Esophagus muscularis mucosa (tissue), 4 donors: ENCODE data around the gene SMIM7. TPM values are rescaled to one million over a fixed set of nuclear protein-coding genes. Genes with fewer than 3 reads are reported as not detected.

Source experiments
- DNase-seq: peaks from one replicate; pipeline ENCODE4 v3.0.0-alpha.2; 2017; ENCODE audit errors: extremely low spot score
- H3K27ac ChIP-seq, 4 donors: fragments of 200-600 bp; sonication (generic); replicated peaks in 1 of 4; 1 replicate in 3 of 4; 2 replicates in 1 of 4; pipeline ENCODE4 v1.5.1; 2016 to 2019; ENCODE audit warnings: mild to moderate bottlenecking in 1 of 4
- H3K27me3 ChIP-seq, 4 donors: fragments of 200-600 bp; sonication (generic); one replicate each; pipeline versions ENCODE4 v1.5.1 to v1.6.0; 2016 to 2019
- H3K36me3 ChIP-seq, 4 donors: fragments of 200-600 bp; sonication (generic); one replicate each; pipeline ENCODE4 v1.5.1; 2016 to 2019
- H3K4me1 ChIP-seq, 4 donors: fragments of 200-600 bp; sonication (generic); one replicate each; pipeline ENCODE4 v1.5.1; 2016 to 2019
- H3K4me3 ChIP-seq, 4 donors: fragments of 200-600 bp; sonication (generic); 1 replicate in 2 of 4; 2 replicates in 2 of 4; pipeline ENCODE4 v1.5.1; 2016 to 2019; ENCODE audit warnings: mild to moderate bottlenecking in 4 of 4, moderate library complexity in 1 of 4
- H3K9me3 ChIP-seq, 4 donors: fragments of 200-600 bp; sonication (generic); 1 replicate in 3 of 4; 2 replicates in 1 of 4; pipeline ENCODE4 v1.5.1; 2016 to 2019
- EP300 ChIP-seq: sonication (generic); formaldehyde crosslinking; IDR thresholded peaks from one replicate; pipeline ENCODE4 v1.6.1; 2017; ENCODE audit warnings: antibody characterized with exemption
- POLR2A ChIP-seq: fragments of 450-650 bp; IDR thresholded peaks from one replicate; pipeline ENCODE4 v1.6.1; 2017; ENCODE audit warnings: antibody characterized with exemption, moderate library complexity, mild to moderate bottlenecking, low read depth
- POLR2AphosphoS5 ChIP-seq, 2 donors: sonication (generic); formaldehyde crosslinking; IDR thresholded peaks; one replicate each; pipeline ENCODE4 v1.6.1; 2017; ENCODE audit warnings: antibody characterized with exemption in 2 of 2
- WGBS: methylation state at CpG from one replicate; pipeline ENCODE4 v1.1.5; 2018; 5-methylcytosine and 5-hydroxymethylcytosine counted together
- intact Hi-C: fragments of 100-400 bp; cut with DNase I; formaldehyde crosslinking; loops from one replicate; pipeline ENCODE4 v1.15.1; 2023
- total RNA-seq, 4 donors: library from RNA; depleted of rRNA; stranded (reverse); fragments of >200 nt; gene quantifications; one replicate each; pipeline versions ENCODE4 v1.1.0 to v1.2.1, GENCODE V29; 2016
- TF ChIP-seq, protein P1 (sequence below), 3 experiments: fragments of 200-600 bp in 2 of 3; fragments of 450-650 bp in 1 of 3; sonication (generic) in 2 of 3; IDR thresholded peaks; one replicate each; pipeline ENCODE4 v1.5.1; 2017 to 2019; ENCODE audit warnings: antibody characterized with exemption in 3 of 3, mild to moderate bottlenecking in 2 of 3, moderate library complexity in 1 of 3

The SMIM7 gene
- total RNA-seq, 4 donors from 2014 or later, result 58.5 to 85.0 (median 69.8) TPM

DNA sequence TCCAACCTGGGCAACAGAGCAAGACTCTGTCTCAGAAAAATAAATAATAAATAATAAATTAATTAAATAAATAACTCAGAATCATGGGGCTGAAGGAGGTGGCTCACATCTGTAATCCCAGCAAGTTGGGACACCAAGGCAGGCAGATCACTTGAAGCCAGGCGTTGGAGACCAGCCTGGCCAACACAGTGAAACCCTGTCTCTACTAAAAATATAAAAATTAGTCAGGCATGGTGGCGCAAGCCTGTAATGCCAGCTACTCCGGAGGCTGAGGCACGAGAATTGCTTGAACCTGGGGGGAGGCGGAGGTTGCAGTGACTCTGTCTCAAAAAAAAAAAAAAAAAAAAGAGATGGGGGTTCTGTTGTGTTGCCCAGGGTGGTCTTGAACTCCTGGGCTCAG lies 8.2 kb upstream of the SMIM7 start:
- TF ChIP-seq POLR2AphosphoS5 (IDR thresholded peaks at IDR 0.05), result no peak
- TF ChIP-seq EP300, result no peak
- no peak for TF ChIP-seq POLR2A
- DNase-seq, result no peak
- Histone ChIP-seq H3K27ac (no peak overlapping the region), H3K4me3 (no peak overlapping the region), H3K36me3 (peaks cover 0 to 17% (median 4%) of the 10 kb centered on the region in 4 donors), H3K27me3 (no peaks in the 10 kb centered on the region), H3K9me3 (no peaks in the 10 kb centered on the region), H3K4me1 (peaks cover 9 to 20% (median 14%) of the 10 kb centered on the region in 4 donors)
- intact Hi-C loops, result no loop called here
- WGBS, result 87% methylated on average over 5 of the region's 5 CpGs

DNA sequence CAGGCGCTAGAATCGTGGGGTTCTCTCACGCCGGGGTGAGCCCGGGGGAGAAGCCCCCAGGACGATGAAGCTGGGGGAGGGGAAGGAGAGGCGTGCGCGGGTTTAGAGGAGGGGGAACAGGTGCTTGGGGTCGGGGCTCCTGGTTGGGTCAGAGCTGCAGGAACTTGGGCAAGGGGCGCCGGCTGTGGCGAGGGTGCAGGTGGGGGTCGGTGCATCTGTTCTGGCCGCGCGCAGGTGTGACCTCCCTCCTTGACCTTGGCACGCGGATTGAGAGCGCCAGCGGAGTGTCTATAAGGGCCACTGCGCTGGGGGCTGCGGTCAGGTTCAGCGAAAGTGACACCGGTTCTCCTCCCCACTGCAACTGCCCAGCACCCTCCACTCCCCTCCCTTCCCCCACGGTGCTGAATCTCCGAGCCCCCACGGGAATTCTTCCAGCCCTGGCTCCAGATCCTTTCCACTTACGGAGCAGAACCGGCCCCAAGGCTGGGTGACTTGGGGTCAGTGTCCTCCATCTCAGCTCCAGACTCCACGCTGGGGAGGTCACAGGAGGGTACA lies 1.6 kb upstream of the SMIM7 start:
- intact Hi-C loops, result no loop called here

DNA sequence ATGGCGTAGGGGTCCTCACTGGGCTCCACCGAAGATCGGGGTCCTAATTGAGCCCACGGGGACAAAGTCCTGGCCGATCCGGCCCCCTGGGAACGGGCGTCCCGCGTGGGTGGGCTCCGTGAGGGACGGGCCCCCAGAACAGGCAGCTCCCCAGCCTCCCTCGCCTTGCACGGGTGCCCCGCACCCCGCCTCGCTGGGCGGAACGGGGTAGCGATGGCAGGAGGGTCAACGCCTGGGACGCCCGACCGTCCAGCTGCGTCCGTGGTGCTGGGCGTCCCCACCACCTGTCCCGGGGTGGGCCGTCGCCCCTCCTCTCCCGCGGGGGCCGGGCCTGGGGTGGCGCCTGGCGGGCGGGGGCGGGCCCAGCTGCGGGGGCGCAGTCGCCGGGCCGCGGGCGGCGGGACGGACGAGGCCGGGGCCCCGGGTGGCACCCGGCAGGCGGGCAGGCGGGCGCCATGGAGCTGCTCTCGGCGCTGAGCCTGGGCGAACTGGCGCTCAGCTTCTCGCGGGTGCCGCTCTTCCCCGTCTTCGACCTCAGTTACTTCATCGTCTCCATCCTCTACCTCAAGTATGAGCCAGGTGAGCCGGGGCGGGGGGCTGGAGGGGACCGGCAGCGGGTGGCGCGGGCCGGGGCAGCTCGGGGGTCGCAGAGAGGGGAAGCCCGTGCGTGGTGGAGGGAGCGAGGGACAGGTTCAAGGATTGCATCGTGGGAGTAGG lies 977 bp upstream of the SMIM7 start, which contains the start of gene TMEM38A:
TMEM38A (plus strand) TSS at position 377 of the 717 bp plus-strand sequence; CDS start at position 456, 79 bp downstream.
- TF ChIP-seq POLR2A (no peak), POLR2AphosphoS5 (IDR thresholded peaks at IDR 0.05) (peak; percentile 39 to 42)
- H3K27me3 ChIP-seq, result no peaks in the 10 kb centered on the region
- WGBS, result 3% methylated on average over 28 of the region's 76 CpGs
- no peak for DNase-seq
- intact Hi-C loops, result no loop called here
- peaks cover 19 to 29% (median 23%) of the 10 kb centered on the region in 4 donors for H3K36me3 ChIP-seq
- peaks cover 29 to 71% (median 52%) of the 10 kb centered on the region in 4 donors for H3K4me1 ChIP-seq
- H3K4me3 ChIP-seq, result peak within 1 kb of the TSS; percentile 71 to 84 (median 74)
- no peaks in the 10 kb centered on the region for H3K9me3 ChIP-seq
- peak within 1 kb of the TSS; percentile 85 to 94 (median 90) for H3K27ac ChIP-seq

More for the DNA sequence above, 1.6 kb upstream of the SMIM7 start:
- TF ChIP-seq, protein P1, sequence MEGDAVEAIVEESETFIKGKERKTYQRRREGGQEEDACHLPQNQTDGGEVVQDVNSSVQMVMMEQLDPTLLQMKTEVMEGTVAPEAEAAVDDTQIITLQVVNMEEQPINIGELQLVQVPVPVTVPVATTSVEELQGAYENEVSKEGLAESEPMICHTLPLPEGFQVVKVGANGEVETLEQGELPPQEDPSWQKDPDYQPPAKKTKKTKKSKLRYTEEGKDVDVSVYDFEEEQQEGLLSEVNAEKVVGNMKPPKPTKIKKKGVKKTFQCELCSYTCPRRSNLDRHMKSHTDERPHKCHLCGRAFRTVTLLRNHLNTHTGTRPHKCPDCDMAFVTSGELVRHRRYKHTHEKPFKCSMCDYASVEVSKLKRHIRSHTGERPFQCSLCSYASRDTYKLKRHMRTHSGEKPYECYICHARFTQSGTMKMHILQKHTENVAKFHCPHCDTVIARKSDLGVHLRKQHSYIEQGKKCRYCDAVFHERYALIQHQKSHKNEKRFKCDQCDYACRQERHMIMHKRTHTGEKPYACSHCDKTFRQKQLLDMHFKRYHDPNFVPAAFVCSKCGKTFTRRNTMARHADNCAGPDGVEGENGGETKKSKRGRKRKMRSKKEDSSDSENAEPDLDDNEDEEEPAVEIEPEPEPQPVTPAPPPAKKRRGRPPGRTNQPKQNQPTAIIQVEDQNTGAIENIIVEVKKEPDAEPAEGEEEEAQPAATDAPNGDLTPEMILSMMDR (IDR thresholded peaks at IDR 0.05), result no peak
- TF ChIP-seq POLR2A (no peak), EP300 (no peak), POLR2AphosphoS5 (IDR thresholded peaks at IDR 0.05) (peak in 1 of 2 donors; percentile 27)
- Histone ChIP-seq H3K36me3 (peaks cover 13 to 28% (median 20%) of the 10 kb centered on the region in 4 donors), H3K27me3 (no peaks in the 10 kb centered on the region), H3K4me3 (peak overlapping the region; percentile 71 to 84 (median 74)), H3K4me1 (peaks cover 29 to 65% (median 50%) of the 10 kb centered on the region in 4 donors), H3K9me3 (no peaks in the 10 kb centered on the region), H3K27ac (peak overlapping the region; percentile 85 to 94 (median 90))
- DNase-seq, result no peak
- WGBS, result 3% methylated on average over 14 of the region's 31 CpGs

DNA sequence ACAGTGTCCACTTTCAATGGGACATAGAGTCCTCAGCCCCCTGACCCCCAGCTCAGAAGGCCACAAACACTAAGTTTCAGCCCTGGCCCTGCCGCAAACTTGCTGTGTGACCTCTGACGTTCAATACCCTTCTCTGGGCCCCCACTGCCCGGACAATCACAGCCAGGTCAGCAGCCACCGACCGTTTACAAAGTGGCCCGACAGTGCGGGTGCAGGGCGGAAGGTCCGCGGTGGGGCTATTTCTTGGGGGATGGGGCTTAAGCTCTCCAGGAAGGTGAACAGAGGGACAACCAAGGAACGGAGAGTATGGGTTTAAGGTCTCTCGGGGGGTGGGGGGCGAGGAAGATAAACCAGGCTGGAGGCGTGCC lies 496 bp downstream of the SMIM7 start:
- DNase-seq, result no peak
- Histone ChIP-seq H3K9me3 (no peaks in the 10 kb centered on the region), H3K4me3 (peak overlapping the region; percentile 71 to 84 (median 74)), H3K27me3 (no peaks in the 10 kb centered on the region), H3K4me1 (peaks cover 29 to 80% (median 56%) of the 10 kb centered on the region in 4 donors), H3K27ac (peak overlapping the region; percentile 85 to 94 (median 90)), H3K36me3 (peaks cover 32 to 42% (median 36%) of the 10 kb centered on the region in 4 donors)
- TF ChIP-seq POLR2A (no peak), EP300 (no peak), POLR2AphosphoS5 (IDR thresholded peaks at IDR 0.05) (no peak)
- TF ChIP-seq, protein P1 (IDR thresholded peaks at IDR 0.05), result no peak
- intact Hi-C loops, result no loop called here
- WGBS, result 0% methylated on average over 11 of the region's 14 CpGs

DNA sequence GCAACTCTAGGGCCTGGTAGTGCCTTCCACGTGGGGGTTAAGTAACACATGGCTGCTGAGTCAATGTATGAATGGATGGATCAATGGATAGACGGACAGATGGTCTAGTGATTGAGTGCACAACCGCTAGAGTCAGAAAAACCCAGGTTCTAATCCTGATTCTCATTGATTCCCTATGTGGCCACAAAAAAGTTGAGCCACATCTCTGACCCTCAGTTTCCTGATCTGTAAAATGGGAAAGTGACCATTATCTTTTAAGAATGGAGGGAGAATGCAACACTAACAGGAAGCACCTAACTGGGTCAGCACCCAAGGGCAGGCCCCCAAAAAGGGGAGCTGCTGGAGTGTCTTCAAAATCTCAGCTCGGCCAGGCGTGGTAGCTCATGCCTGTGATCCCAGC lies 2.6 kb downstream of the SMIM7 start:
- WGBS, result 92% methylated on average over 5 of the region's 5 CpGs
- Histone ChIP-seq H3K27me3 (no peaks in the 10 kb centered on the region), H3K4me3 (no peak overlapping the region), H3K27ac (no peak overlapping the region), H3K9me3 (no peaks in the 10 kb centered on the region), H3K36me3 (peaks cover 51 to 63% (median 56%) of the 10 kb centered on the region in 4 donors), H3K4me1 (peaks cover 20 to 81% (median 66%) of the 10 kb centered on the region in 4 donors)
- TF ChIP-seq POLR2AphosphoS5 (IDR thresholded peaks at IDR 0.05) (no peak), EP300 (no peak), POLR2A (no peak)
- TF ChIP-seq, protein P1 (IDR thresholded peaks at IDR 0.05), result no peak
- no peak for DNase-seq
- intact Hi-C loops, result no loop called here
